Activated T-helper 9 cell treated with anti-CD3 and anti-CD28 coated beads, Interleukin-2, amount 50 U/mL, for 16 hours (primary cell): ENCODE data around the gene WFIKKN1.

ENCODE experiments used
- DNase-seq: peaks from one replicate; pipeline ENCODE4 v3.0.0-alpha.2; 2020; ENCODE audit warnings: low read depth

WFIKKN1 gene

GRCh38 chr16:637081-638018 lies 6.6 kb downstream of the WFIKKN1 start:
- peak; percentile 79 for DNase-seq

GRCh38 chr16:638034-638543 lies 7.3 kb downstream of the WFIKKN1 start:
- DNase-seq = no peak

- DNase-seq = no peak
Measured at GRCh38 chr16:638836-639235, 8.1 kb downstream of the WFIKKN1 start.

GRCh38 chr16:640614-641013 lies 9.8 kb downstream of the WFIKKN1 start:
- DNase-seq = no peak

- peak; percentile 61 for DNase-seq
Measured at GRCh38 chr16:641326-642188, 10.8 kb downstream of the WFIKKN1 start, which contains the start of gene MCRIP2. TSS of gene MCRIP2 (plus strand) at chr16:641828. CDS start at chr16:641992, 164 bp downstream.

- no peak for DNase-seq
Measured at GRCh38 chr16:642189-643049, 11.6 kb downstream of the WFIKKN1 start.

GRCh38 chr16:643050-643368 lies 12.2 kb downstream of the WFIKKN1 start:
- DNase-seq = no peak

- DNase-seq = no peak
Measured at GRCh38 chr16:644556-644955, 13.8 kb downstream of the WFIKKN1 start.

- DNase-seq = no peak
Measured at GRCh38 chr16:645852-646678, 15.3 kb downstream of the WFIKKN1 start.

- DNase-seq = no peak
Measured at GRCh38 chr16:646679-647172, 15.9 kb downstream of the WFIKKN1 start.

GRCh38 chr16:647173-647902 lies 16.6 kb downstream of the WFIKKN1 start:
- no peak for DNase-seq

- no peak for DNase-seq
Measured at GRCh38 chr16:648071-648780, 17.4 kb downstream of the WFIKKN1 start.

GRCh38 chr16:648781-649589 lies 18.2 kb downstream of the WFIKKN1 start, which contains the start of gene WDR90:
TSS of gene WDR90 (plus strand) at chr16:649365. CDS start at chr16:649417, 52 bp downstream.
- peak; percentile 91 for DNase-seq

GRCh38 chr16:649631-650030 lies 18.8 kb downstream of the WFIKKN1 start:
- no peak for DNase-seq

GRCh38 chr16:651844-652243 lies 21.1 kb downstream of the WFIKKN1 start:
- DNase-seq = no peak

- no peak for DNase-seq
Measured at GRCh38 chr16:652454-653305, 21.9 kb downstream of the WFIKKN1 start.

GRCh38 chr16:654034-654433 lies 23.2 kb downstream of the WFIKKN1 start:
- DNase-seq = no peak
